GM10266 (cell line): ENCODE data around the gene DDX31.

Experiments
- DNase-seq: peaks from one replicate; pipeline ENCODE4 v3.0.0; 2012; ENCODE audit errors: extremely low spot score
- TF ChIP-seq, protein P1 (sequence below): IDR thresholded peaks from 2 replicates; pipeline ENCODE4 v1.5.1; 2012; ENCODE audit warnings: mild to moderate bottlenecking, low read depth; ENCODE audit not compliant: control insufficient read depth, insufficient read depth; ENCODE audit errors: missing control alignments

The DDX31 gene

DNA sequence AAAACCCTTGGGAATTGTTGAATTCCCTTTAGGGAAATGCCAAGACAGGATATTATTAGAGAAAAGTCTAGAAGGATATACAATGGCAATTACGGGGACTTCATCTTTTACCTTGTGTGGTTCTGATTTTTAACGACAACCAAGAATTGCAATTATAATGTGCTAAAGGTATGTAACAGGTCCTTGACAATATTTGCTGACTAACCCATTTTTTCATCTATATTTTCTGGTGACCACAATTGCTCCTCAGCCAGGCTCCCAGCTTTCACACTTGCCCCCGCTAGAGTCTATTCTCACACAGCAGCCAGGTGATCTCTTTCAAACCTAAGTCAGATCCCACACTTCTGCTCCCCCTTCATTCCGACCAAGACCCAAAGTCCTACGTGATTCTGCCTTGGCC, 53.1 kb downstream of the DDX31 start:
- TF ChIP-seq, protein P1, sequence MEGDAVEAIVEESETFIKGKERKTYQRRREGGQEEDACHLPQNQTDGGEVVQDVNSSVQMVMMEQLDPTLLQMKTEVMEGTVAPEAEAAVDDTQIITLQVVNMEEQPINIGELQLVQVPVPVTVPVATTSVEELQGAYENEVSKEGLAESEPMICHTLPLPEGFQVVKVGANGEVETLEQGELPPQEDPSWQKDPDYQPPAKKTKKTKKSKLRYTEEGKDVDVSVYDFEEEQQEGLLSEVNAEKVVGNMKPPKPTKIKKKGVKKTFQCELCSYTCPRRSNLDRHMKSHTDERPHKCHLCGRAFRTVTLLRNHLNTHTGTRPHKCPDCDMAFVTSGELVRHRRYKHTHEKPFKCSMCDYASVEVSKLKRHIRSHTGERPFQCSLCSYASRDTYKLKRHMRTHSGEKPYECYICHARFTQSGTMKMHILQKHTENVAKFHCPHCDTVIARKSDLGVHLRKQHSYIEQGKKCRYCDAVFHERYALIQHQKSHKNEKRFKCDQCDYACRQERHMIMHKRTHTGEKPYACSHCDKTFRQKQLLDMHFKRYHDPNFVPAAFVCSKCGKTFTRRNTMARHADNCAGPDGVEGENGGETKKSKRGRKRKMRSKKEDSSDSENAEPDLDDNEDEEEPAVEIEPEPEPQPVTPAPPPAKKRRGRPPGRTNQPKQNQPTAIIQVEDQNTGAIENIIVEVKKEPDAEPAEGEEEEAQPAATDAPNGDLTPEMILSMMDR = no peak
- DNase-seq = no peak

GRCh38 chr9:132615774-132616173, 54.0 kb downstream of the DDX31 start:
- TF ChIP-seq, protein P1 = no peak
- DNase-seq = no peak

- TF ChIP-seq, protein P1 = no peak
- DNase-seq = no peak
Measured at GRCh38 chr9:132614324-132614723, 55.5 kb downstream of the DDX31 start.

DNA sequence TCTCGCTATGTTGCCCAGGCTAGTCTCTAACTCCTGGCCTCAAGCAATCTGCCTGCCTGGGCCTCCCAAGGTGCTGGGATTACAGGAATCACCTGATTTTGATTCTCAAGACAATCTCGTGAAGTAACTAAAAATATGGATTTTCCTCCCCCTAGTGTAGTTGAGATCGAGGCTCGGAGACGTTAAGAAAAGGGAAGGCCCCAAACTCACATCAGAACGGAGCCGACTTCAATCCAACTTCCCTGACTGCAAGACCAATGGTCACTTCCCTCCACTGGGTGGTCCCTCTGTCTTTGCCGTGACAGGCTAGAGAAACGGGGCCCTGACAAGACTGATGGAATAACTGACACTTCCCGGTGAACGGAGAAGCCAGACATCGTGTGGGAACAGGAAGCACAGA, 59.1 kb downstream of the DDX31 start:
- DNase-seq = no peak
- TF ChIP-seq, protein P1 = no peak

GRCh38 chr9:132609829-132610228, 60.0 kb downstream of the DDX31 start:
- no peak for DNase-seq
- TF ChIP-seq, protein P1 = no peak

GRCh38 chr9:132609184-132609583, 60.6 kb downstream of the DDX31 start:
- DNase-seq = no peak
- TF ChIP-seq, protein P1 = no peak

DNA sequence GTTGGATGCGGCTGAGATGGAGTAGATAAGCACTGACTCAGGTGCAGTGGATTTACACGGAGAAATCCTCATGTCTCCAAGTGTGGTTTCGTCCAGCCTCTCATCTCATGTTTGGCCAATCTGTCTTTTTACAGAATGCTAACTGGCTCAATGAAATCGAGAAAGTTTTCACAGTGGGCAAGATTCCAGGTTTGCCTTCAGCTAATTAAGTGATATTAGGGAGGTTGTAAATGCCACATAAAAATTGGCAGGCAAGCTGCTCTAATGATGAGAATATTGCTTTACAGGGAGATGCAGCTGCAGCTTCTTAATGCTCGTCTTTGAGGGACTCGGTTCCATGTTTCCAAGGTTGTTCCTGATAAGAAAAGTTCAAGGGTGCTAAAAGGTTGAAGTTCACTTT, 63.7 kb downstream of the DDX31 start:
- DNase-seq = no peak
- TF ChIP-seq, protein P1 = no peak
